ENCODE measurements around the gene JAKMIP1.

The JAKMIP1 gene

DNA sequence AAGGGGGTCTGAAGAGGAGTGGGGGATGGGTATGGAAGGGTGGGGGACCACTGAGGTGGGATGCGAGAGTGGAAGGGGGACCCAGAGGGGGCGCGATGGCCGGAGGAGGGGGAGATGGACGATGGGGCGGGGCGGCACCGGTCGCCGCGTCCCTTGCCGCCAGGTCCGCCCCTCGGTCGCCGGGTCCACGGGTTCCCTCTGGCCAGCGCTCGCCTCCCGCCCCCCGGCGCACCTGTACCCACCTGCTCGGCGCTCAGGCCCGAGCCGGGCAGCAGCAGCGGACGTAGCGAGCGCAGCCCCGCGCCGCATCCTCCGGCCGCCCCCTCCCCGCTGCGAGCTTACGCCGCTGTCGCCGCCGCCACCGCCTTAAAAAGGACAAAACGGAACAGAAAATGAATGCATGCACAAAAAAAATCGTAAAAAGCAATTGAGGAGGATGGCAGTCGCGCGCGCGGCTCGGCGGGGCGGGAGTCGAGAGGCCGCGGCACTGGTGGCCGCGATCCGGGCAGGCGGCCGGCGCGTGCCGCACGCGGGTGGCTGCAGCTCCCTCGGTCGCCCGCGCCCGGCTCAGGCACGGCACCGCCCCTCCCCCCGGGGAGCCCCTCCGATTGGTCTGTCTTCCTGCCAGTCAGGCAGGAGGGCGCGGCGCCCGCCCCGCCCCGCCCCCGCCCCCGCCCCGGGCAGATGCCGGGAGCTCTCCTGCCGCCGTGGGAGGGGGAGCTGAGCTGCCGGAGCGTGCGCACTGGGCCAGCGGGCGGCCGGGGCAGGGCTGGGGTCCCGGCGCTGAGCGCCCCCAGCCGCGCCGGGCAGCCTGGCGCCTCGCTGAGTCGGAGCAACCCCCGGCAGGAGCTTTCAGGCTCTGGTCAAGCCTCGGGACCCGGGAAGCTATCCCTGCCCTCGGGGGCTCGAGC lies at the start of gene JAKMIP1:
TSS of gene JAKMIP1 (minus strand) at position 539 of the 911 bp plus-strand sequence. CDS start 87,699 bp downstream, outside the sequence.
- DNase-seq, result peak; percentile 42

DNA sequence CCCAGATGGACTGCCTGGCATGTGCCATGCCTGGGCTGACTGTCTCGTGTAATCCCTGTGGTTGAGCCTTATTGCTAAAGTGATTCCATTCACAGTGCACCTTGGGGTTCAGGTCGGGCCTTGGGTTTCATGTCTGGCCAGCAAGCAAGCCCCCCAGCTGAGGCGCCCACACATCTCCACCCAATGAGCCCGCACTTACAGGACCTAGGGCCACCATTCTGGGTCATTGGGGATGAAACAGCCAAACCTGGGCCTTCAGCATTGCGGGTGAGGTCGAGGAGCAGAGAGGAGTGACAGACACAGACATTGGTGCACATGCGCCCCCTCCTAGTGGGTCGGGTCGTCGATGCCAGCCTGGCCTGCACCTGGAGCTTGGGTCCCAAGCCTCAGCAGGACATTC lies 48.0 kb upstream of the JAKMIP1 start:
- DNase-seq, result no peak

DNA sequence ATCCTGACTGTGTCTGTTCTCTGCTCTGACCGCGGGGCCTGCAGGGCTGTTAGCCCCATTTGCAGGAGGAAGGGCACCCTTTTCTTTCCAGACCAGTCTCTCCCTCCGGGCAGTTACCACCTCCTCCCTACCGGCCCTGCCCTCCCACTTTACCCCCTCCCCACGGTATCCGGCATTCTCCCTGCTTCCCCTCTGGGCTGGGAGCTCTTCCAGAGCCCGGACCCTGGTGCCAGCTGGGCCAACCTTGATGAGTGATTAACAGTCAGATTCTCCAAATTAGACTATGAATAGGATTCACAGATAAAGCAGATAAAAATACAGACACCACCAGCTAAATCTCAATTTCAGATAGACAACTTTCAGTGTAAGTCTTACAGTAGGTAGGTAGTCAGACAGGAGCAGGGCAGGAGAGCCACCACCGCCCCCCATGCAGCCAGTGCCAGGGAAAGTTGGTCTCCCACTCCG lies 45.9 kb upstream of the JAKMIP1 start:
- DNase-seq, result no peak

DNA sequence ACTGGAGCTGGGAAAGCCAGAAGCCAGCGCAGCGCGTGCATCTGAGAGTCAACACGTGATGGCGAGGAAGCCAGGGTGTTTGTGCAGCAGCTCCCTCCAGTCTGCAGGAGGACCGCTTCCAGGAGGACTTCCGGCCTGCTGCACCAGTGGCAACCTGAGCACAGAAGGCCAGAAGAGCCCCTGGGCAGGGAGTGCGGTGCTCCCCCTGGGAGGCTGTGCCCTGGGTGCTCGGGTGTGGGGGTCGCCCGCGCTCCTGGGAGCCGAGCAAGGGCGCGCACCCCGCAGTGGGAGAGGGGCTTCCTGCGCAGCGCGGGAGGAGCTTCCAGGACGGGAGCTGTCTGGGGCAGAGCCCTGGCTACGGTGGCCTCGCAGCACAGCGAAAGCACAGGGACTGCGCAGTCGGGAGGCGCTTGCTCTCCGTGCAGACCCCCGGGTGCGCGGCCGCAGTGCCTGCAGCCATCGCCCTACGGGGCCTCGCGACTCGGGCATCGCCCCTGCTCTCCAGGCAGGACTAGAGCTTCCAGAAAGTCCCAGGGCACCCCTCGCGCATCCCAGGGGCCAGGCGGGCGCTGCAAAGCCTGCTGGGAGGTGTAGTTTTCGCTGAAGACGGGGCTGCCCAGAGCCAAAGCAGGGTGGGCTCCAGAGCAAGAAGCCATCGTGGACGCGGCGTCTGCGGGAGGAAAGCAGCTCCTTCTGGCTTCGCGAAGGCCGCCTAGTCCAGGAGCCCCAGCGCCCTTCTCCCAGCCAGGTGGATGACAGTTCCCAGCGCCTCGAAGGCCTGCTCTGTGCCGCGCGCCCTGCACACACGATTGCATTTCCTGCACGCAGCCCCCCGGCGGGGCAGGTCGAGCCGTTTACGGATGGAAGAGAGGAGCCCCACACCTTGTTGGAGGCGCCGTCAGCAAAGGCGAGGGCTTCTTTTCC lies 45.2 kb upstream of the JAKMIP1 start:
- no peak for DNase-seq

DNA sequence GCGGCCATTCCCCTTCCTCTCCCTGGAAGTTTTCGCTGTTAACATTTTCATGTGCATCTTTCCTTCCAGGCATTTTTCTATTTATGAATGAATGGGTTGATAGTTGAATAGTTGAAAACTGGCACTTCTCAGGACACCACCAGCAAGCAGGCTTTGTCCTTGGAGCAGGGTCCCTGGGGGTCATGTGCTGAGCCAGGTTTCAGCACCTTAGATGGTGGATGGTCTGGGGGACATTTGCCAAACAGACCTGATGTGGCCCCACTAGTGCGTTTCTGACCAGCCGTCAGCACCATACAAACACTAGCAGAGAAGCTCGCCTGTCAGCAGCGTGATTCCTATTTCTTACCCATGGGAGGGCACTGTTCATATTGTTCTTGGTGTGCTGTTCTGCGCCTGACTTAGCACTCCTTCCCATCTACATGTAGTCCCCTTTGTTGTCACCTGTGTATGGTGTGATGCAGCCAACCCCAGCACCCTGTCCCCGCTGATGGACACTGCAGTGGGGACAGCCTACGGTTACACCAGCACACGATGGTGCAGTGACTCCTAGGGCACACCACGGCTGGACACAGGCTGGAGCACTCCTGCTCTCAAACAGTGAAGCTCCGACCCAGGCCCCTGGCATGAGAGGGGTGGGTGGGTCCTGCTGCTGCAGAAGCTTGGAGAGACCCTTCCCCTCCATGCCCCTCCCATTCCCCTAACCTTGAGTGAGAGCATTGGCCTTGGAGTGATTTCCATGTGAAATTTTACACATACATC lies 42.1 kb upstream of the JAKMIP1 start:
- DNase-seq, result no peak

DNA sequence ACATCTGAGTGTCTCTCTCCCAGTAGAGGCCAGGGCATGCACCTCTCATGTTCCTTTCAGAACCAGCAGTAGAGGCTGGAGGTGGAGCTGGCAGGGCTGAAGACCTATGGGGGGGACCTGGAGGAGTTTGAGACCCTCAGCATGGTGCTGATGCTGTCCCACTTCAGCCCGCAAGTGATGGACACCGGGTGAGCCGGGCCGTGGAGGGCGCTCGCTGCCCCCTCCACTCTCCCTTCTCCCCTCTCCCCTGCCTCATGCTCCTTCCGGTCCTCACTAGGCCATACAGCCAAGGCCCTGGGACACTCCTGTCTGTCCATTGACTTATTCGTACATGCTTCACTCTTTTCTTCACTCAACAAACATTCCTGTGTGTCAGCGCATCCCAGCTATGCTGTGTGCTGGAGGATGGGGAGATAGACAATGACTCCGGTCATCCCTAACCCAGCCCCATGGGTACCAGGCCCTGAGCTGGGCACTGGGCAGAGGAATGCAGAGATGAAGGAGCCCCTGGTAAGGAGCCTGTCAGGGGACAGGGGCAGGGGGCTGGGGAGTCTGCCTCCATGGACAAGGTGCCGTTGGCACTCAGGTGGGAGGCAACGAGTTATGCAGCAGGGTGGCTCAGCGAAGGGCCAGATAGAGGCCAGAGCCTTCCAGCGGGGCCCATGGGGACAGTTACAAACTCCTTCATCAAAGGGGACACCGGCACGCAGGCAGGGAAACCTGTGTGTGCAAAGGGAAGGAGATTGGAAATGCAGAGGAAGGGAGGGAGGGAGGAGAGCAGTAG lies 40.9 kb upstream of the JAKMIP1 start:
- DNase-seq, result no peak

DNA sequence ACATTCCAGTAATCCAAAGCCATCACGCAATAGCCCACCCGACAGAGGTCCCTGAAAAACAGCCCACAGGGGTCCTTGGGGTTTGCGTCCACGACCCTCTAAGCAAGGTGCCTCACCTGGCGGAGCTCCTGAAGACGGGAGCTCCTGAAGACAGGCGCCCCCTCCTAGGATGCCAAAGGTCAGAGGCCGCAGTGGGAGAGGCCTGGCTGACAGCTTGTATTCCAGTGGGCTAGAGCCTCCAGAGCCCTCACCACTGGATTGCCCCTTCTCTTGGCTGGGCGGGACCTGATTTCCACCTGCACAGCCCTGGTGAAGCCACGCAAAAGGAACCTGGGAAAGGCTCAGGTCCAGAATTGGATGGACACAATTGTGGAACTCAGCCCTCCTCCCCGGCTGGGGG lies 39.6 kb upstream of the JAKMIP1 start:
- DNase-seq, result no peak

DNA sequence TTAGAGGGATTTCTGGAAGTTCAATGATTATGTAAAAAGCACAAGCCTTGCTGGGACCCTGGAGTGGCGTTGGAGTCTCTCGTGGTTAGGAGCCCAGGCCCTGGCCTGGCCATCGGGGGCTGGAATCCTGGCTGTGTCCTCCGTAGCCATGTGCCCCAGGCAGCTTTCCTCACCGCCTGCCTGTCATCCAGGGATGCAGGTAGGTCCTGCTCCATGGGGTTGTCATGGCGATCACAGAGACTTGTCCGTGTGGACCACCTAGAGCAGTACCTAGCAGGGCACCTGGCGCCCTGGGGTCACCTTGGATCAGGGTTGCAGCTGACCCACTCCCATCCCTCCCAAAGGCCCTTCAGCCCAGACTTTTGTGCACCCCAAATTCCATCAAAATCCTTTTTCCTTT lies 39.1 kb upstream of the JAKMIP1 start:
- DNase-seq, result no peak

DNA sequence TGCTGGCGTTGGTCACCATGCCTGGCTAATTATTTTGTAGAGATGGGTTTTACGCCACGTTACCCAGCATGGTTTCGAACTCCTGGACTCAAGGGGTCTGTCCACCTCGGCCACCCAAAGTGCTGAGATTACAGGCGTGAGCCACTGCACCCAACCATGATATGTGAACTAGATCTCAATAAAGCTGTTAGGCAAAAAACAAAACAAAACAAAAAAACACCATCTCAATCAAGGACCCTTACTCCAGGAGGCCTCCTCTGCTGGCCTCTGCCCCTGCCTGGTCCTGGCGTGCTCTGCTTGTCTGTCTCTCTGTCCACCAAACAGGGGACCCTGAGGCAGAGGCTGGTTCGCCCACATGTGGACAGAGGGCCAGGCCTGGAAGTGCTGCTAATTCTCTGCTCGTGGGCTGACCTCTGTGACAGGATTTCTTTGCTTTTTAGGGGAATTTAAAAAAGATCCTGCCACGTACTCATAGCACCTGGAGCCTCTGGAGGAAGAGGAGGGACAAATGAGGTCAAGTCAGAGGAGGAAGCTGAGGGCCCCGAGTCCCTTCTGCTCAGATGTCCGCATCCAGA lies 36.6 kb upstream of the JAKMIP1 start:
- DNase-seq, result no peak

DNA sequence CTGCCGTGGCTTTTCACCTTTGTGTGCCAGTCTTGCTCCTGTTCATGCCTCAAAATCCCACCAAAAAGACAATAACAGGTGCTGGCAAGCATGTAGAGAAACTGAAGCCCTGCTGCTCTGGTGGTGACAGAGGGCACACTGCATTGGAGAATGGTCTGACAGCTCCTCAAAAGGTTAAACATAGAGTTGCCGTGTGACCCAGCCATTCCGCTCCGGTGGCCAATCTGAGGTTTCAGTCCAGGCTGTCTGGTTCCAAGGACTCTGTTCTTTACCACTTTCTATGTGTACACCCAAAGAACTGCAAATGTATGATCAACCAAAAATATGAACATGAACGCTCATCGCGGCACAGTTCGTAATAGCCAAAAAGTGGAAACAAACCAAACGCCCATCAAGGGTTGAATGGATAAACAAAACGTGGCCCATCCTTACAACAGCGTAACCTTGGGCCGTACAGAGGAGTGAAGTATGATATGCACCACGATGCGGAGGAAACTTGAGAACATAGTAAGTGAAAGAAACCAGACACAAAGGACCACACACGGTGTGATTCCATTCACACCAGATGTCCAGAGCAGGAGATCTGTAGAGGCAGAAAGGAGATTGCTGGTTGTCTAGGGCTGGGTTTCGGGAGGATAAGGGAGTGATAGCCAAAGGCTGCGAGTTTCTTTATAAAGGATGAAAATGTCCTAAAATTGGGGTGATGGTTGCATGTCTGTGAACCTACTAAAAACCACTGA lies 35.7 kb upstream of the JAKMIP1 start:
- no peak for DNase-seq

DNA sequence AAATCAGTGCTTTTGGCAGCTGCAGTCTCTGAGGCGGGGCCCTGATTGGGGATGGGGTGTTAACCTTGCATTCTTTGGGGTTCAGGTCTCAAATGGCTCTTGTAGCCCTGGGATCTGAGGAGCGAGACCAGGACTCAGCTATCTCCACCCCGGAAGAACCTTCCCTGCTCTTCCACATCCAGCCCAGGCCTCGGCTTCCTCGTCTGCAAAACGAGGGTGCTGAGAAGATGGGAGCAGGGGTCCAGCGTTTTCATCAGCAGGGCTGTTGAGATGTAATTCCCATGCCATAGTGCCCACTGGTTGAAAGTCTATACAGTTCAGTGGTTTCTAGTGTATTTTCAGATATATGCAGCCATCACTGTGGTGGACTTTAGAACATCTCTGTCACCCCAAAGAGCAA lies 34.7 kb upstream of the JAKMIP1 start:
- DNase-seq, result no peak

DNA sequence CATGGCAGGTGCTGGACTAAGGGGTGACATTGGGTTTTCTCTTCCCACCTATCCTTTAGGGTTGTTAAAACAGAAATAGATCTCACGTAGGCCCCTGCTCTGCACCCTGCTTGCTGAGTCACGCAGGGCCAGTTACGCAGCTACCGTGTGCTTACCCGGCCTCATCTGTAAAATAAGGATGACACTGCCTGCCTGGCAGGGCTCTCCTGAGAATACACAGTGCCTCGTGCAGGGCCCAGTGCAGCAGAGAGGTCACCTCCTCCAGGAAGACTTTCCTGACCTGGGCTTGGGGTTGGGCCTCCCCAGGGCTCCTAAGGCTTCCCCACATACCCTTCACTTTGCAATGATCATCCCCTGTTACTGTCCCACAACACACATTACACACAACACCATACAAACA lies 33.6 kb upstream of the JAKMIP1 start:
- DNase-seq, result no peak

DNA sequence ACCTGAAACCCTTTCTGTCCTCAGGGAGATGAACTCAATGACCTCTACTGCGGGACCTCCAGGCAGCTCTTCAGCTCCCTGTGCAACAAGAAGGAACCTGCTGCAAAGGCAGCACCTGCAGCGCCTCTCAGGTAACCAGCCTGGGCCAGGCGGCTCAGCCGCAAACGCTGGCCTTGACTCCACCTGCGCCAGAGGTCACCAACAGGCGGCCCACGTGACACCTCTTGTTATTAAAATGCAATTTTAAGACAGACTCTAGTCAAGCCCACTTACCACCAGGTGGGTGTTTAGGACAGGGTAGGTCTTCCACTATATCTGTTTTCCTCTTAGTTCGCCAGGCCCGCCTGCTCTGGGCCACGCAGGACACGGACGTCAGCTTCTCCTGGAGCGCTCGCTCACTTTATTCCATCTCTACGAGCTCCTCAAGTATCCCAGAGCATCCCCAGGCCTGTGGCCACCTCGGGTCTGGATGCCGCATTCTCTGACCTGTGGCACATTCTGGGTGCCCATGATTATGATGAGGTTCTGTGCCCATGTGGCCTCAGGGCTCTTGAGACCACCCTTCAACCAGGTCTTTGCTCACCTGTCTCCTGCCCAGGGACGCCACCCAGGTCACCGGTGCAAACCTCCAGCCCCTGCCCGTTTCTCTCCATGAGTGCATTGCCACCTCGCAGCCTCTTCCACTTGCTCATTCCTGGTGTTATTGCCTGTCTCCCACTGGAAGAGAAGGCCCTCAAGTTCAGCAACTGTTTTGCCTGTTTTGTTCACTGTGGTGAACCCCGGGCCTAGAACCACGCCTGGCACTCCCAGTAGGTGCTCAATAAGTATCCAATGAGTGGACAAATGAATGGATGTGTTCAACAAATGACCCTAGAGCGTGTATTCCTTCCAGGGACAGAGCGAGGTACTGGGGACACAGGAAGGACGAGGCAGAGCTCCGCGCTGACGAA lies 32.8 kb upstream of the JAKMIP1 start:
- DNase-seq, result no peak

DNA sequence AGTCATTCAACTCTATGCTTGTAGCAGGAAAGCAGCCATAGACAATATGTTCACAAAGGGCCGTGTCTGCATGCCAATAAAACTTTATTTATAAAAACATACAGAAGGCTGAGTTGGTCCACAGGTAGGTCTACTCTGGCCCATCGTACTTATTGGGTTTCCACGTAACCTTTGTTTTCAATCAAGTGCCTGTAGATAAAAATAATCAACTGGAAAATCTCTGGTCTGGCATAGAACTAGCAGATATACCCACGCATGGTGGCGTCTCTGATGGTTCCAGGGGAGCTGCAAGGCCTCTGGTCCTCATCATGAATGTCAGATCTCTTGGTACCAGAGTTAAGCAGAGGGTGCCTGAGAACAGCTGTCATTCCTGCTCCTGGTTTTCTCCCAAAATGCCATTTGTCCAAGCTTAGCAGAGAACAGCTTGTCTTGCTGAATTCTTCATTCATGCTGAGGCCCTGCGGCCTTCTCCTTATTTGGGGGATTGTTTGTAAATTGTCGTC lies 31.4 kb upstream of the JAKMIP1 start:
- DNase-seq, result no peak

DNA sequence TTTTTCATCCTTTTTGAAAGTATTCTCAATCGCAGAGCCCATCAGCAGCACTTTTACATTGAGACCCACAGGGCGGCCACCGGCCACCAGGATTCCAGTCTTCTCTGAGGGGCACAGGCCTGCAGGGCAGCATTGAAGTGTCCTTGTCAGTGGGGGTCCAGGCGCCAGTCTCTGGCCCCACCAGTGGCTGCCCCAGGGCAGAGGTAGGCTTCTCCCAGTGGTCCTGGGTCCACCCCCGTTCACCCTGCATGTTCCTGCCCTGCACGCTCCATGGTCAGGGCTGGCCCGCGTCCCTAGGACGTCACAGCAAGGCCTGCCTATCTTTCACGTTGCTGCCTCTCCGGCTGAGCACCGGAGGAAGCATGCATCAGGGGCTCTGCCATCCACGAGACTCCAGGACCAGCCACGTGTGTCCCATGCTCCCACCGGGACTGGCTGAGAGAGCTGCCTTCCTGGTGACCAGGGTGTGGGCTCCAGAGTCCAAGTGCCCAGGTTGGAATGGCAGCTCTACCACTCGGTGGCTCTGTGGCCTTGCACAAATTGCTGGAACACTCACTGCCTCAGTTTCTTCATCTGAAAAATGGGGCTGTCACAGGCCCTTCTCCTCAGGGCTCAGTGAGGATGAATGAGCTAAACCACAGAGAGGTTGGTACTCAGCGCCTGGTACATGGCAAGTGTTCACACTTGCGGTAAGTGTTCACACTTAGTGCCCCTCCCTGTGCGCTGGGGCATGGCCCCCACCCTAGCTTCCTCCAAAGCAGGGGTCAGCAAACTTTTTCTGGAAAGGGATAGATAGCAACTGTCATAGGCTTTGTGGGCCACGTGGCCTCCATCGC lies 30.7 kb upstream of the JAKMIP1 start:
- no peak for DNase-seq

DNA sequence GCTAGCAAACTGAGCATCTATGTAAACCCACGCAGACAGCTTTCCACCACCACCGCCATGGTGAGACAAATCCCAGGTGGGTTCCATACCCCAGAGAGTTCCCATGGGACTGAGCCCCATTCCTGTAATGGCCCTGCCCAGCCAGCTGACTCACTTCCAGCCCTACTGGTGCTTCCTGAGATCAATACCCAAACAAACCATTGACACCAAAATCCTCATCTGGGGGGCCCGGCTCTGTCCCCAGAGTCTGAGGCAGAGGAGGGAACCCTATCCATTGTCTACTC lies 30.1 kb upstream of the JAKMIP1 start:
- no peak for DNase-seq

DNA sequence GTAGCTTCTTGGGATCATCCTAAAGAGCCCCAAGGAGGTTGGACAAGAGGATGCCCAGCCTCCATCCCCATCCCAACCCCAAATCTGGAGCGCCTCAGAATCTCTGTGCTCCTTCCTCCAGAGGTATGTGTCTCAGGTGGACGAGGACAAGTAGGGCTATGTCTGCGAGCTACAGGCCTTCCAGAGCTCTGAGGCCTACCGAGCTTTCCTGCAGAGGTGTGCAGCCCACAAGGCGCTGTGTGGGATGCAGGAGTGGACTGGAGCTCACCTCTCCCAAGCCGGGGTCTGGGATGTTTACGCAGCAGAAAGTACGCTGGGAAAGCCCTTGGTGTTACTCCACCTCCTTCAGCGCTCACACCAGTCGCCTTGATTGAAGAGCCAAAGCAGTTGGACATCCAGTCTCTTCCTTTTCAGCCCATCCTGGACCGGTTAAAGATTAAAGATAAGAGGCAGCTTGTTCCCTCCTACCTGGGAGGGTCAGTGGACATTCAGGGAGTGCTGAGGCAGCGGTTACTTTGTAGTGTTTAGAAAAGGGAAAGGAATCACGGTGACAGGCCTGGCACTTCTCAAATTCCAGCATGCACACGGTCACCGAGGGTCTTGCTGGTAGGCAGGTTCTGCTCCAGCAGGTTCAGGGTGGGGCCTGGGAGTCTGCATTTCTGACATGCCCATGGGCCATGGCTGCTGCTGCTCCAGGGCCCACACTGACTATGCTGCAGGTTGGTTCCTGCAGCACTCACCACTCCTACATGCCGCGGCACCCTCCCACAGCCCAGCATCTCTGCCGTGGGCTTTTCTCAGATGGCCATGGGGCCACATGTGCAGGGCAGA lies 29.5 kb upstream of the JAKMIP1 start:
- no peak for DNase-seq

DNA sequence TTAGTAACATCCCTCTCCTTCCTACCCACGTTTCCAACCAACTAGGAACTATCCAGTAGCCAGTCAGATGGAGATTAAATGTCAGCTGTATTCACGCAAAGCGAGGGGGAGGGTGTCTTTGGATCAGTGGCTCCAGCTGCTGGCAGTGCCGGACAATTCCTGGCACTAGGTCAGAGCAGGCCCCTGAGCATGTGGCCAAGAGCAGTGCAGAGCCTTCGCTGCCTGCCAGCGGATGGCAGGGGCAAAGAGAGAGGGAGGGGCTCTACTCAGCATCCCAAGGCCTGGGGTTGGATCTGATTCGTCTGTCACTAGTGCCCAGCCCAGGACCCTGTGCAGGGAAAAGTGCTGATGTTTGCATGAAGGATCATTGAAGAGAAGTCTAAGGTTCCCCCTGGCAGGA lies 28.7 kb upstream of the JAKMIP1 start:
- DNase-seq, result no peak
